GM23248 (cell line): ENCODE data around the gene ATP6V0A1. TPM values are rescaled to one million over a fixed set of nuclear protein-coding genes. Genes with fewer than 3 reads are reported as not detected.

Experiments used
- DNase-seq: peaks from one replicate; pipeline ENCODE4 v3.0.0-alpha.2; 2015
- H2AFZ ChIP-seq: fragments of 200-600 bp; sonication (generic); 2 replicates; pipeline ENCODE4 v1.6.1; 2016; ENCODE audit warnings: antibody characterized with exemption
- H3F3A ChIP-seq: fragments of 200-600 bp; sonication (generic); 2 replicates; pipeline ENCODE4 v1.6.1; 2016; ENCODE audit warnings: mild to moderate bottlenecking, antibody characterized with exemption, mixed run types; ENCODE audit not compliant: insufficient read depth
- H3K27ac ChIP-seq: fragments of 200-600 bp; sonication (generic); 2 replicates; pipeline ENCODE4 v1.5.1; 2016; ENCODE audit warnings: mild to moderate bottlenecking
- H3K27me3 ChIP-seq: fragments of 200-600 bp; sonication (generic); replicated peaks from 2 replicates; pipeline ENCODE4 v1.6.1; 2016; ENCODE audit warnings: mild to moderate bottlenecking; ENCODE audit not compliant: insufficient read depth
- H3K36me3 ChIP-seq: fragments of 200-600 bp; sonication (generic); 2 replicates; pipeline ENCODE4 v1.6.1; 2016; ENCODE audit warnings: low read depth, mild to moderate bottlenecking
- H3K4me1 ChIP-seq: fragments of 200-600 bp; sonication (generic); 2 replicates; pipeline ENCODE4 v1.6.1; 2016; ENCODE audit warnings: mild to moderate bottlenecking; ENCODE audit not compliant: insufficient read depth
- H3K4me2 ChIP-seq: fragments of 200-600 bp; sonication (generic); one replicate; pipeline ENCODE4 v1.6.1; 2016; ENCODE audit warnings: mild to moderate bottlenecking; ENCODE audit not compliant: unreplicated experiment
- H3K4me3 ChIP-seq: fragments of 200-600 bp; sonication (generic); 2 replicates; pipeline ENCODE4 v1.5.1; 2016; ENCODE audit warnings: mild to moderate bottlenecking
- H3K79me2 ChIP-seq: fragments of 200-600 bp; sonication (generic); 2 replicates; pipeline ENCODE4 v1.6.1; 2016; ENCODE audit warnings: mild to moderate bottlenecking; ENCODE audit not compliant: insufficient read depth
- H3K9ac ChIP-seq: fragments of 200-600 bp; sonication (generic); 2 replicates; pipeline ENCODE4 v1.6.1; 2016; ENCODE audit warnings: mild to moderate bottlenecking
- H3K9me2 ChIP-seq: fragments of 200-600 bp; sonication (generic); 2 replicates; pipeline ENCODE4 v1.6.1; 2016; ENCODE audit warnings: mixed run types, mild to moderate bottlenecking, moderate library complexity; ENCODE audit not compliant: insufficient read depth
- H3K9me3 ChIP-seq: fragments of 200-600 bp; sonication (generic); one replicate; pipeline ENCODE4 v1.6.1; 2017; ENCODE audit warnings: low read depth
- H4K20me1 ChIP-seq: fragments of 200-600 bp; sonication (generic); 2 replicates; pipeline ENCODE4 v1.6.0; 2016; ENCODE audit not compliant: insufficient read depth
- EZH2 ChIP-seq: fragments of 200-600 bp; sonication (generic); IDR thresholded peaks from 2 replicates; pipeline ENCODE4 v1.6.1; 2018; ENCODE audit warnings: antibody characterized with exemption, mild to moderate bottlenecking; ENCODE audit not compliant: insufficient read depth, poor library complexity, severe bottlenecking
- EZH2phosphoT487 ChIP-seq: fragments of 200-600 bp; sonication (generic); IDR thresholded peaks from 2 replicates; pipeline ENCODE4 v1.6.1; 2018; ENCODE audit warnings: antibody characterized with exemption, moderate library complexity, mild to moderate bottlenecking, low read depth; ENCODE audit not compliant: insufficient read depth
- WGBS, 2 experiments: methylation state at CpG; one replicate each; pipeline ENCODE4 v1.1.6; 2015 to 2017; ENCODE audit warnings: low lambda C conversion rate in 2 of 2, low coverage in 1 of 2; ENCODE audit errors: missing lambda C conversion rate in 2 of 2; 5-methylcytosine and 5-hydroxymethylcytosine counted together
- in situ Hi-C: fragments of 300-500 bp; cut with MboI; formaldehyde crosslinking; loops from 2 replicates; pipeline ENCODE4 v1.15.0; 2020
- polyA plus RNA-seq: library from polyadenylated mRNA; unstranded; fragments of >200 nt; fragmentation: Nextera tagmentation; extraction: Ambion mirVana; gene quantifications from 2 replicates; pipeline ENCODE4 v1.2.1, GENCODE V29; 2016
- total RNA-seq: library from RNA; depleted of rRNA; stranded (reverse); fragments of >200 nt; shearing (Covaris generic); gene quantifications from 2 replicates; pipeline ENCODE4 v1.2.3, GENCODE V29; 2014

ATP6V0A1 gene
- total and polyA plus RNA-seq, 2 experiments from 2014 or later, result 15.3 to 26.0 TPM

GRCh38 chr17:42431758-42432161, 26.9 kb upstream of the ATP6V0A1 start:
- Histone ChIP-seq H3K79me2 (peaks cover 6% of the 10 kb centered on the region; the same call in 1 of the 2 replicates), H3K9me2 (no peaks in the 10 kb centered on the region), H3K4me3 (no peak overlapping the region), H3K27me3 (no peaks in the 10 kb centered on the region), H3F3A (peaks cover 20% of the 10 kb centered on the region), H3K9me3 (no peaks in the 10 kb centered on the region), H2AFZ (no peak overlapping the region), H3K36me3 (no peaks in the 10 kb centered on the region), H3K4me1 (peaks cover 26% of the 10 kb centered on the region), H4K20me1 (no peaks in the 10 kb centered on the region), H3K27ac (no peak overlapping the region), H3K9ac (no peak overlapping the region), H3K4me2 (peak overlapping the region; percentile 3)
- DNase-seq, result no peak
- 13 to 33% methylated on average over 3 of the region's 3 CpGs for WGBS, 2 experiments
- in situ Hi-C loops, result no loop called here
- TF ChIP-seq EZH2phosphoT487, result no peak
- TF ChIP-seq EZH2, result no peak

GRCh38 chr17:42436391-42436790, 22.3 kb upstream of the ATP6V0A1 start:
- Histone ChIP-seq H3K27ac (peak overlapping the region; percentile 96), H3K9ac (peak overlapping the region; percentile 75), H4K20me1 (no peaks in the 10 kb centered on the region), H3K4me1 (peaks cover 11% of the 10 kb centered on the region), H3K27me3 (no peaks in the 10 kb centered on the region), H3K79me2 (no peaks in the 10 kb centered on the region), H3K9me2 (no peaks in the 10 kb centered on the region), H3K4me2 (peak overlapping the region; percentile 75), H2AFZ (peak overlapping the region; percentile 74), H3K4me3 (peak overlapping the region; percentile 50), H3F3A (peaks cover 13% of the 10 kb centered on the region), H3K9me3 (no peaks in the 10 kb centered on the region), H3K36me3 (no peaks in the 10 kb centered on the region)
- in situ Hi-C loops, result no loop called here
- 0 to 1% methylated on average over 6 of the region's 6 CpGs for WGBS, 2 experiments
- DNase-seq, result peak; percentile 98
- TF ChIP-seq EZH2phosphoT487, result 0 out of 2 replicates have a peak, but pooled peaks have one; percentile 55
- no peak for TF ChIP-seq EZH2

DNA sequence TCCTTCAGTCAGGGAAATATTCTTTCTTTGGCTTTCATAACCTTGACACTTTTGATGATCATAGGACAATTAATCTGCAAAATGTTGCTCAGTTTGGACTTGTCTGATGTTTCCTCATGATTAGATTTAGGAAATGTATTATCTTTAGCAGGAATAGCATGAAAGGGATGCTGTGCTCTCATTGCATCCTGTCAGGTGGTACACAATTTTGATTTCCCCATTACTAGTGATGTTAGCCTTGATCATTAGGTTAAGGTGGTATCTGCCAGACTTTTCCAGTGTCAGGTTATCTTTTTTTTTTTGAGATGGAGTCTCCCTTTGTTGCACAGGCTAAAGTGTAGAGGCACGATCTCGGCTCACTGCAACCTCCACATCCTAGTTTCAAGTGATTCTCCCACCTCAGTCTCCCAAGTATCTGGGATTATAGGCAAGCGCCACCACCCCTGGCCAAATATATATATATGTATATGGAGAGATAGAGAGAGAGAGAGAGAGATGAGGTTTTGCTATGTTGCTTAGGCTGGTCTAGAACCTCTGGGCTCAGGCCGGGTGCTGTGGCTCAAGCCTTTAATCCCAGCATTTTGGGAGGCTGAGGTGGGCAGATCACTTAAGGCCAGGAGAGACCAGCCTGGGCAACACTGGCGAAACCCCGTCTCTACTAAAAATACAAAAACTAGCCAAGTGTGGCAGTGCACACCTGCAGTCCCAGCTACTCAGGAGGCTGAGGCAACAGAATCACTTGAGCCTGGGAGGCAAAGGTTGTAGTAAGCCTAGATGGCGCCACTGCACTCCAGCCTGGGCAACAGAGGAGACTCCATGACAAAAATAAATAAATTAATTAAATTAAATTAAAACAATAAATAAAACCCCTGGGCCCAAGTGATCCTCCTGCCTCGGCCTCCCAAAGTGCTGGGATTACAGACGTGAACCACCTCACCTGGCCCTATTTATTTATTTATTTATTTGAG, 19.8 kb upstream of the ATP6V0A1 start:
- TF ChIP-seq EZH2phosphoT487 (no peak), EZH2 (no peak)
- H3K4me1 ChIP-seq, result peaks cover 11% of the 10 kb centered on the region
- H3K4me2 ChIP-seq, result no peak overlapping the region
- H3K9ac ChIP-seq, result no peak overlapping the region
- H4K20me1 ChIP-seq, result no peaks in the 10 kb centered on the region
- no peak overlapping the region for H3K4me3 ChIP-seq
- H3K36me3 ChIP-seq, result no peaks in the 10 kb centered on the region
- H2AFZ ChIP-seq, result no peak overlapping the region
- no peak overlapping the region for H3K27ac ChIP-seq
- H3K79me2 ChIP-seq, result no peaks in the 10 kb centered on the region
- H3K27me3 ChIP-seq, result no peaks in the 10 kb centered on the region
- in situ Hi-C loops, result no loop called here
- 85 to 91% methylated on average over 9 of the region's 9 CpGs for WGBS, 2 experiments
- DNase-seq, result peak; percentile 50
- no peaks in the 10 kb centered on the region for H3K9me3 ChIP-seq
- peaks cover 13% of the 10 kb centered on the region for H3F3A ChIP-seq
- no peaks in the 10 kb centered on the region for H3K9me2 ChIP-seq

GRCh38 chr17:42441371-42442195, 17.1 kb upstream of the ATP6V0A1 start:
- in situ Hi-C loops, result no loop called here
- TF ChIP-seq EZH2phosphoT487 (no peak), EZH2 (no peak)

More at GRCh38 chr17:42441371-42442195, 17.1 kb upstream of the ATP6V0A1 start:
- Histone ChIP-seq H3K27me3 (no peaks in the 10 kb centered on the region), H4K20me1 (no peaks in the 10 kb centered on the region), H3K36me3 (no peaks in the 10 kb centered on the region), H3K9ac (no peak overlapping the region), H3K4me3 (no peak overlapping the region), H3K27ac (no peak overlapping the region), H3K4me1 (peaks cover 4% of the 10 kb centered on the region; the same call in 1 of the 2 replicates), H3K9me2 (no peaks in the 10 kb centered on the region), H3K4me2 (no peak overlapping the region), H3K9me3 (no peaks in the 10 kb centered on the region), H3K79me2 (no peaks in the 10 kb centered on the region), H2AFZ (no peak overlapping the region), H3F3A (peaks cover 8% of the 10 kb centered on the region)
- DNase-seq, result no peak
- WGBS, 2 experiments, result 82 to 87% methylated on average over 7 of the region's 7 CpGs
